Measurements from ENCODE around the gene IL17C.

Gene IL17C

GRCh38 chr16:88687254-88687576, 48.8 kb downstream of the IL17C start:
- no peak for DNase-seq

- DNase-seq, result no peak
Measured at GRCh38 chr16:88687676-88688012, 49.3 kb downstream of the IL17C start.

- no peak for DNase-seq
Measured at GRCh38 chr16:88688013-88688778, 49.8 kb downstream of the IL17C start.

Data from NCI-H1092 (cell line).